Choroid plexus epithelial cell (primary cell): ENCODE results near the gene TLR10.
"Not testable (repeated sequence)": the region's sequence is repeated elsewhere in the genome, so short reads cannot be mapped to it uniquely, and the experiment has no call there.

Experiments
- DNase-seq: peaks from one replicate; pipeline ENCODE4 v3.0.0-alpha.2; 2010; ENCODE audit warnings: low read depth
- H3K4me3 ChIP-seq: 2 replicates; pipeline ENCODE4 v1.5.1; 2011; ENCODE audit warnings: low read depth, mild to moderate bottlenecking, control low read depth, low read length, moderate library complexity
- TF ChIP-seq, protein P1 (sequence below): conservative IDR thresholded peaks from 2 replicates; pipeline ENCODE4 v1.5.1; 2011; ENCODE audit warnings: low read depth, mild to moderate bottlenecking, control low read depth, inconsistent platforms, low read length, moderate library complexity

The TLR10 gene

GRCh38 chr4:38774181-38774955 is 8.4 kb downstream of the TLR10 start:
- TF ChIP-seq, protein P1, sequence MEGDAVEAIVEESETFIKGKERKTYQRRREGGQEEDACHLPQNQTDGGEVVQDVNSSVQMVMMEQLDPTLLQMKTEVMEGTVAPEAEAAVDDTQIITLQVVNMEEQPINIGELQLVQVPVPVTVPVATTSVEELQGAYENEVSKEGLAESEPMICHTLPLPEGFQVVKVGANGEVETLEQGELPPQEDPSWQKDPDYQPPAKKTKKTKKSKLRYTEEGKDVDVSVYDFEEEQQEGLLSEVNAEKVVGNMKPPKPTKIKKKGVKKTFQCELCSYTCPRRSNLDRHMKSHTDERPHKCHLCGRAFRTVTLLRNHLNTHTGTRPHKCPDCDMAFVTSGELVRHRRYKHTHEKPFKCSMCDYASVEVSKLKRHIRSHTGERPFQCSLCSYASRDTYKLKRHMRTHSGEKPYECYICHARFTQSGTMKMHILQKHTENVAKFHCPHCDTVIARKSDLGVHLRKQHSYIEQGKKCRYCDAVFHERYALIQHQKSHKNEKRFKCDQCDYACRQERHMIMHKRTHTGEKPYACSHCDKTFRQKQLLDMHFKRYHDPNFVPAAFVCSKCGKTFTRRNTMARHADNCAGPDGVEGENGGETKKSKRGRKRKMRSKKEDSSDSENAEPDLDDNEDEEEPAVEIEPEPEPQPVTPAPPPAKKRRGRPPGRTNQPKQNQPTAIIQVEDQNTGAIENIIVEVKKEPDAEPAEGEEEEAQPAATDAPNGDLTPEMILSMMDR = no peak
- peak; percentile 55 for DNase-seq
- no peak overlapping the region for H3K4me3 ChIP-seq

DNA sequence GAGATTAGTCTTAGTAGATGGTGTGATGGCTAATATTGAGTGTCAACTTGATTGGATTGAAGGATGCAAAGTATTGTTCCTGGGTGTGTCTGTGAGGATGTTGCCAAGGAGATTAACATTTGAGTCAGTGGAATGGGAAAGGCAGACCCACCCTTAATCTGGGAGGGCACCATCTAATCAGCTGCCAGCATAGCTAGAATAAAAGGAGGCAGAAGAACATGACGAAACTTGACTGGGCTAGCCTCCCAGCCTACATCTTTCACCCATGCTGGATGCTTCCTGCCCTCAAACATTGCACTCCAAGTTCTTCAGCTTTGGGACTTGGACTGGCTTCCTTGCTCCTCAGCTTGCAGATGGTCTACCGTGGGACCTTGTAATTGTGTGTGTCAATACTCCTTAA is 12.5 kb downstream of the TLR10 start:
- DNase-seq, H3K4me3 ChIP-seq: not testable (repeated sequence)

DNA sequence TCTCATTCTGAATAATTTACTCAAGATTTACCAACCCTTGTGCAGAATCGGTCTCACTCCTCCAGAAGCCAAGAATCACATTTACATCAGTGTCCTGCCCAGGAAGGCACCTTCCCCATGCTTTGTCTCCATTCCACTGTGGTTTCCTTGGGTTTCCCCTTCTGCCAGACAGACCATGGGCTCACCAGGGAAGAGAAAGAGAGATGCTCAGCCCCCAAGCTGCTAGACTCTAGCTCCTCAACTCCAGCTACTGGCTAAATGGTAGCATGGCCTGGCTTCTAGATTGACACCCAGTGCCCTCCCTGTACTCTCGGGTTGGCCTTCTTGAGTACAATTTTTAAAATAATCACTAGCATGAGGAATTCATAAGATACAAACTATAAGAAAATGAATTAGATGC is 12.9 kb downstream of the TLR10 start:
- no peak for DNase-seq
- TF ChIP-seq, protein P1 = no peak
- no peak overlapping the region for H3K4me3 ChIP-seq

DNA sequence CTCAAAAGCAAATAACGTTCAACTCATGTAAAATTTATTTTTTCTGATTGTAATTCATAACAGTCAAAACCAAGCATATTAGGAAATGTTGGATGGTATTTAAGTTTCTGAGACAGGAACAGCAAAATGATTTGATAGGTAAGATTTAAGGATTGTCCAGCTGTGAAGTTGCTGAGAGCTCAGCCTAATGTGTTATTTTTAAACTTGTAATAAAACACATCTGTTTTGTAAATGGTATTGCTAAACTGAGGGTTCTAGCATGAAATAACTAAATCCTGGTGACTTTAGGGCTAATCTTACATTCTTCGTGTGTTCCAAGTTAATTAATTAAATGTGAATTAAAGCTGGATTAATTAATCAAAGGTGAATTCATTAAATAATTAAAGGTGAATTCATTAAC is 13.3 kb downstream of the TLR10 start:
- DNase-seq = no peak
- TF ChIP-seq, protein P1 = no peak
- no peak overlapping the region for H3K4me3 ChIP-seq

GRCh38 chr4:38768968-38769394 is 13.8 kb downstream of the TLR10 start:
- no peak overlapping the region for H3K4me3 ChIP-seq
- DNase-seq = peak; percentile 33
- TF ChIP-seq, protein P1 = no peak

DNA sequence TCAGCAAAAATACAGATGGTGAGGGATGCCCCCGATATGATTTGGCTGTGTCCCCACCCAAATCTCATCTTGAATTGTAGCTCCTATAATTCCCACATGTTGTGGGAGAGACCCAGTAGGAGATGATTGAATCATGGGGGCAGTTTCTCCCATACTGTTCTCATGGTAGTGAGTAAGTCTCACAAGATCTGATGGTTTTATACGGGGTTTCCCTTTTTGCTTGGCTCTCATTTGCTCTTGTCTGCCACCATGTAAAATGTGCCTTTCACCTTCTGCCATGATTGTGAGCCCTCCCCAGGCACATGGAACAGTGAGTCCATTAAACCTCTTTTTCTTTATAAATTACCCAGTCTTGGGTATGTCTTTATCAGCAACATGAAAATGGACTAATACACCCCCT is 15.8 kb downstream of the TLR10 start:
- not testable (repeated sequence) for DNase-seq, H3K4me3 ChIP-seq

DNA sequence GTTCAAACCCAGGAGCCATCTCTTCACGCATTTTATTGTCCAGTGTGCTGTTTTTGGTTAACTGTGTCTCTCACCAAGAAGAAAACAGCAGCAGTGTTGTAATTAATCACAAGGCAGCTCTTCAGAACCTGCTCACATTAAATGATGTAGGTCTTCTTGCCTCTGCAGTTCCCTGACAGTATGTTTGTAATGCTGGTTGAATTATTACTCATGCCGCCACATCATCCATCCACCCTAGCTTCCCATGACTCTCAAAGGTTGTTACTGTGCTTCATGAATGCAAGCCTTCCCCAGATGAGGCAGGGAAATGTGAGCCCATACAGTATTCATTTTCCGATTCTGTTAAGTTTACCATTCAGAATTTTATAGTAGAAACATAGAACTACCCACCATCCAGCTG is 17.4 kb downstream of the TLR10 start:
- peak; percentile 41 for DNase-seq
- TF ChIP-seq, protein P1 = no peak
- H3K4me3 ChIP-seq = no peak overlapping the region

DNA sequence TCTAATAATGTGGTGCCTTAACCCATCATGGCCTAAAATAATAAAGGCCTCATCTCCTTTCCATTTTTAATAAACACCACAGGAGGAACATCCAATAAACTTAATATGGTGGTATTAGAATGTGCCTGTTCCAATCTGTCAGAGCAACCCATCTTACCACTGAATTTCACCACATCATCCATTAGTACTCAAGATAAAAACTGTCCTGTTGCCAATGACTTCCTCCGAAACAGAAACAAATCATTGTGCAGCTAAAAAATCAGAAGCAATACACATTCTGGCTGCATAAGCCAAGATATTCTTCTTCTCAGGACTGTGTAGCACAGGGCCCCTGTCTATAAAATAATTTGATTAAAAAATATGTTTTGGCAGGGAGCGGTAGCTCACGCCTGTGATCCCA is 18.5 kb downstream of the TLR10 start:
- TF ChIP-seq, protein P1 = no peak
- H3K4me3 ChIP-seq = no peak overlapping the region
- no peak for DNase-seq
